GM12878 (cell line): ENCODE measurements around the gene SHC1. TPM values are rescaled to one million over a fixed set of nuclear protein-coding genes. Genes with fewer than 3 reads are reported as not detected.

Experiments used
- ATAC-seq: fragments of 200-7000 bp; cut with Tn5 transposase; 3 replicates; pipeline ENCODE4 v1.9.1; 2020; ENCODE audit warnings: mild to moderate bottlenecking, moderate library complexity
- BruUV-seq: library from RNA; stranded (reverse); fragments of 400-500 nt; replicated peaks from 2 replicates; lab custom pipeline; 2021; lab: Mats Ljungman, UMichigan
- CTCF ChIA-PET: fragments of 300-600 bp; sonication (Branson Sonifier 250); formaldehyde crosslinking; extraction: SDS; loops from one replicate; lab custom pipeline; 2021; ENCODE audit warnings: inconsistent platforms; lab: Yijun Ruan, JAX
- POLR2A ChIA-PET: fragments of 350-600 bp; formaldehyde crosslinking; extraction: SDS; loops from one replicate; lab custom pipeline; 2021; ENCODE audit warnings: inconsistent platforms; lab: Charles Lee
- RAD21 ChIA-PET: fragments of 300-600 bp; sonication (Branson Sonifier 250); formaldehyde crosslinking; loops from one replicate; lab custom pipeline; 2023; ENCODE audit warnings: antibody characterized with exemption; ENCODE audit not compliant: unreplicated experiment; lab: Charles Lee
- SMC1A ChIA-PET: fragments of 300-600 bp; sonication (Branson Sonifier 250); formaldehyde crosslinking; loops from one replicate; lab custom pipeline; 2023; ENCODE audit not compliant: unreplicated experiment, uncharacterized antibody; lab: Charles Lee
- DNase-seq: peaks from one replicate; pipeline ENCODE4 v3.0.0-alpha.2; 2011; ENCODE audit warnings: low read depth, low spot score
- FAIRE-seq: peaks from 3 replicates; lab custom pipeline; 2011; peaks lifted over from hg19 to GRCh38; lab: Jason Lieb, UNC
- H2AFZ ChIP-seq: 2 replicates; pipeline ENCODE4 v1.6.0; 2011; ENCODE audit warnings: low read depth, low read length, control low read depth; ENCODE audit not compliant: control insufficient read depth
- H3K27ac ChIP-seq: 2 replicates; pipeline ENCODE4 v1.5.1; 2011; ENCODE audit warnings: control low read depth; ENCODE audit not compliant: control insufficient read depth, insufficient read depth
- H3K27me3 ChIP-seq, 2 experiments: replicated peaks in 1 of 2; 2 replicates each; pipeline versions ENCODE4 v1.6.0 to v1.6.1; 2011; ENCODE audit warnings: low read length in 1 of 2; ENCODE audit not compliant: control insufficient read depth in 2 of 2, insufficient read depth in 2 of 2
- H3K36me3 ChIP-seq, 2 experiments: 2 replicates each; pipeline ENCODE4 v1.5.1; 2011; ENCODE audit warnings: low read length in 1 of 2; ENCODE audit not compliant: control insufficient read depth in 2 of 2, insufficient read depth in 2 of 2
- H3K4me1 ChIP-seq: 2 replicates; pipeline ENCODE4 v1.6.1; 2011; ENCODE audit warnings: mild to moderate bottlenecking, low read length, moderate library complexity, mixed read lengths; ENCODE audit not compliant: control insufficient read depth, insufficient read depth
- H3K4me2 ChIP-seq: 2 replicates; pipeline ENCODE4 v1.6.0; 2011; ENCODE audit warnings: control low read depth; ENCODE audit not compliant: control insufficient read depth, insufficient read depth
- H3K4me3 ChIP-seq: fragments of 200-600 bp; sonication (generic); 2 replicates; pipeline ENCODE4 v1.5.1; 2016
- H3K79me2 ChIP-seq: 2 replicates; pipeline ENCODE4 v1.6.0; 2011; ENCODE audit warnings: low read length; ENCODE audit not compliant: control insufficient read depth, insufficient read depth
- H3K9ac ChIP-seq: 2 replicates; pipeline ENCODE4 v1.8.0; 2011; ENCODE audit warnings: low read length, control low read depth, mixed read lengths; ENCODE audit not compliant: control insufficient read depth, insufficient read depth
- H3K9me3 ChIP-seq: replicated peaks from 3 replicates; pipeline ENCODE4 v1.5.1; 2011; ENCODE audit warnings: mild to moderate bottlenecking, low read length; ENCODE audit not compliant: control insufficient read depth, insufficient read depth
- H4K20me1 ChIP-seq: 2 replicates; pipeline ENCODE4 v1.6.0; 2011; ENCODE audit not compliant: control insufficient read depth, insufficient read depth
- BACH1 ChIP-seq: fragments of 450-650 bp; IDR thresholded peaks from 2 replicates; pipeline ENCODE4 v1.6.1; 2017; ENCODE audit warnings: mild to moderate bottlenecking, borderline replicate concordance
- CREM ChIP-seq: IDR thresholded peaks from 2 replicates; pipeline ENCODE4 v1.6.1; 2014; ENCODE audit warnings: antibody characterized with exemption, low read depth
- EED ChIP-seq: sonication (generic); IDR thresholded peaks from 2 replicates; pipeline ENCODE4 v1.6.1; 2016; ENCODE audit warnings: antibody characterized with exemption, low read depth
- EP300 ChIP-seq, 2 experiments: fragments of 150-350 bp in 1 of 2; IDR thresholded peaks; 2 replicates each; pipeline ENCODE4 v1.6.1; 2011 to 2012; ENCODE audit warnings: low read depth in 2 of 2, low read length in 2 of 2, borderline replicate concordance in 1 of 2, improper control_type of control experiment in 1 of 2, inconsistent platforms in 1 of 2; ENCODE audit not compliant: control insufficient read depth in 1 of 2
- HDAC6 ChIP-seq: fragments of 200-600 bp; sonication (generic); IDR thresholded peaks from one replicate; pipeline ENCODE4 v1.8.0; 2017; ENCODE audit warnings: antibody characterized with exemption; ENCODE audit not compliant: unreplicated experiment
- IKZF2 ChIP-seq, 2 experiments: fragments of 450-650 bp; IDR thresholded peaks; 2 replicates each; pipeline ENCODE4 v1.6.1; 2017; ENCODE audit warnings: mild to moderate bottlenecking in 2 of 2, moderate library complexity in 2 of 2
- IRF4 ChIP-seq: IDR thresholded peaks from 2 replicates; pipeline ENCODE4 v1.6.1; 2011; ENCODE audit warnings: low read depth, low read length
- MEF2A ChIP-seq: IDR thresholded peaks from 2 replicates; pipeline ENCODE4 v1.6.1; 2011; ENCODE audit warnings: low read depth, mild to moderate bottlenecking, low read length, moderate library complexity; ENCODE audit not compliant: insufficient read depth
- MEF2B ChIP-seq: fragments of 450-650 bp; IDR thresholded peaks from 2 replicates; pipeline ENCODE4 v1.6.1; 2018; ENCODE audit warnings: mild to moderate bottlenecking, moderate library complexity; ENCODE audit not compliant: partially characterized antibody, poor library complexity, severe bottlenecking
- MTA2 ChIP-seq: fragments of 450-650 bp; IDR thresholded peaks from 2 replicates; pipeline ENCODE4 v1.6.1; 2016; ENCODE audit warnings: low read depth, mild to moderate bottlenecking, moderate library complexity
- RB1 ChIP-seq: fragments of 450-650 bp; formaldehyde crosslinking; IDR thresholded peaks from 2 replicates; pipeline ENCODE4 v1.6.1; 2017; ENCODE audit warnings: mild to moderate bottlenecking, borderline replicate concordance
- SMC3 ChIP-seq: IDR thresholded peaks from 2 replicates; pipeline ENCODE4 v1.6.1; 2011; ENCODE audit warnings: low read length, improper control_type of control experiment, borderline replicate concordance
- WGBS: methylation state at CpG from one replicate; pipeline ENCODE4 v1.1.6; 2016; ENCODE audit warnings: low lambda C conversion rate; ENCODE audit not compliant: insufficient replicate concordance, insufficient coverage; ENCODE audit errors: missing lambda C conversion rate; 5-methylcytosine and 5-hydroxymethylcytosine counted together
- in situ Hi-C: fragments of 300-500 bp; cut with MboI; formaldehyde crosslinking; loops from 9 replicates; pipeline ENCODE4 v1.14.3; 2018; ENCODE audit warnings: mixed read lengths
- intact Hi-C: fragments of 100-400 bp; cut with micrococcal nuclease; formaldehyde crosslinking; loops from one replicate; pipeline ENCODE4 v1.14.2; 2022; ENCODE audit not compliant: unreplicated experiment
- polyA plus RNA-seq, 11 experiments: library from polyadenylated mRNA; depleted of rRNA in 4 of 11; unstranded in 6 of 11; stranded (reverse) in 5 of 11; fragments of >200 nt; fragmentation: Nextera tagmentation in 4 of 11; fragmentation: Illumina TruSeq in 1 of 11; extraction: Ambion mirVana in 4 of 11; extraction: Trizol in 1 of 11; gene quantifications; 1 replicate in 1 of 11; 2 replicates in 10 of 11; pipeline versions ENCODE4 v1.2.1 to v1.2.3, GENCODE V29; 2011 to 2016; ENCODE audit warnings: inconsistent platforms in 2 of 11, missing spikeins in 2 of 11, low read depth in 1 of 11
- total RNA-seq, 4 experiments: library from RNA; depleted of rRNA in 3 of 4; stranded (reverse); fragments of >200 nt in 3 of 4; fragmentation: Illumina TruSeq in 1 of 4; extraction: Trizol in 1 of 4; gene quantifications; 2 replicates each; pipeline versions ENCODE4 v1.2.1 to v1.2.3, GENCODE V29; 2013 to 2021
- TF ChIP-seq, protein P1 (sequence below): fragments of 450-650 bp; IDR thresholded peaks from 2 replicates; pipeline ENCODE4 v1.6.1; 2018; ENCODE audit warnings: borderline replicate concordance, mild to moderate bottlenecking; ENCODE audit not compliant: partially characterized antibody
- TF ChIP-seq, protein P2 (sequence below): fragments of 450-650 bp; IDR thresholded peaks from 2 replicates; pipeline ENCODE4 v1.6.1; 2017; ENCODE audit warnings: mild to moderate bottlenecking, moderate library complexity

The SHC1 gene
- total and polyA plus RNA-seq, 10 of the 15 experiments (the other 5 are each of a cell fraction or from before 2014, with no cell fraction given) = 2.6 to 49.3 (median 25.2) TPM

DNA sequence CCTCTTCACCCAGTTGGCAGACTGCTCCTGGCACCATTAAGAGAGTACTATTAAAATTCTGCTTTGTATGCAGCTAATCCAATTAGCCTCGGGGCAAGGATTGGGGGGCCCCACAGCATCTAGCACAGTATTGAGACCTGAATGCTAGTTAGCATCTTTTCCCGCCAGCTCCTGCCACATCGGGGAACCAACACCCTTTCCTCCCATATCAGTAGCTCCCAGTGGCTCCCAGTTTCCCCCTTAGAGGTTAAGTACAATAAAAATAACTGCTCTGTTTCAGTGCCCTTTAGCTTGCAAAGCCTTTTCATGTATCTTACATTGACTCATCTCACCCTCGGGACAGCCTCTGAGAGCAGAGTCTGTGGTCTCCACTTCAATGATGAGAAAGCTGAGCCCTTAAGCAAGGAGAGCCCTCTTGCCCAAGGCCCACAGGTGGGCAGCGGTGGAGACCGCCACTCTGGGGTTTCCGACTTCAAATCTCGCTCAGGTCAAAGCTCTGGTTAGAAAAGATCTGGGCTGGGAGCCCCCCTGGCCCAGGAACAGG is 29.8 kb downstream of the SHC1 start:
- intact Hi-C loops = no loop called here
- H3K27ac ChIP-seq = peak overlapping the region; percentile 100
- DNase-seq = no peak
- H4K20me1 ChIP-seq = no peaks in the 10 kb centered on the region
- H3K27me3 ChIP-seq = no peaks in the 10 kb centered on the region
- peak; percentile 32 for ATAC-seq
- peaks cover 0 to 3% of the 10 kb centered on the region in 2 experiments; a peak in 1 of 4 replicates for H3K36me3 ChIP-seq
- no peak overlapping the region for H2AFZ ChIP-seq
- H3K9me3 ChIP-seq = no peaks in the 10 kb centered on the region; the same call in 2 of the 3 replicates
- H3K4me2 ChIP-seq = peak overlapping the region; percentile 100
- H3K79me2 ChIP-seq = peaks cover 59% of the 10 kb centered on the region
- POLR2A ChIA-PET = interaction anchor here (0.7 to 2.4 kb wide), 17 partner anchors 8 to 382 kb away, joined by 3 to 18 read pairs (median 4); partner anchors contain the start of genes ADAM15, FLAD1, PBXIP1 and PYGO2
- H3K9ac ChIP-seq = peak overlapping the region; percentile 98
- H3K4me3 ChIP-seq = peak overlapping the region; percentile 74
- no peak for FAIRE-seq
- SMC1A ChIA-PET = interaction anchor here (0.6 to 1.6 kb wide), 12 partner anchors 9 to 381 kb away, joined by 3 to 6 read pairs (median 4); no protein-coding TSS in a partner anchor
- CTCF ChIA-PET = interaction anchor here (0.7 to 2.8 kb wide), 12 partner anchors 8 to 381 kb away, joined by 3 to 16 read pairs (median 4); no protein-coding TSS in a partner anchor
- peaks cover 74% of the 10 kb centered on the region for H3K4me1 ChIP-seq
- in situ Hi-C loops = no loop called here
- no TSS peak for BruUV-seq
- WGBS = 1% methylated on average over 8 of the region's 8 CpGs
- RAD21 ChIA-PET = interaction anchor here (0.8 to 2.2 kb wide), 15 partner anchors 59 to 331 kb away, joined by 3 to 15 read pairs (median 5); partner anchors contain the start of genes ADAM15 and KCNN3
- TF ChIP-seq EED (peak; percentile 81), MTA2 (peak; percentile 31; the same call in 1 of the 2 replicates), IKZF2 (IDR thresholded peaks at IDR 0.05) (peak; percentile 24 to 44; a peak in 3 of 4 replicates), MEF2B (peak; percentile 53), CREM (peak; percentile 48; the same call in 1 of the 2 replicates), BACH1 (no peak), EP300 (IDR thresholded peaks at IDR 0.05; ENCODE audit: borderline replicate concordance in 1 of 2, control insufficient read depth in 1 of 2, low read depth in 2 of 2, low read length in 2 of 2) (peak in 1 of 2 experiments; percentile 48; a peak in 2 of 4 replicates), MEF2A (peak; percentile 49; the same call in 1 of the 2 replicates), IRF4 (0 out of 2 replicates have a peak, but pooled peaks have one; percentile 6), SMC3 (0 out of 2 replicates have a peak, but pooled peaks have one; percentile 9), RB1 (0 out of 2 replicates have a peak, but pooled peaks have one; percentile 19), HDAC6 (no peak)
- TF ChIP-seq, protein P1, sequence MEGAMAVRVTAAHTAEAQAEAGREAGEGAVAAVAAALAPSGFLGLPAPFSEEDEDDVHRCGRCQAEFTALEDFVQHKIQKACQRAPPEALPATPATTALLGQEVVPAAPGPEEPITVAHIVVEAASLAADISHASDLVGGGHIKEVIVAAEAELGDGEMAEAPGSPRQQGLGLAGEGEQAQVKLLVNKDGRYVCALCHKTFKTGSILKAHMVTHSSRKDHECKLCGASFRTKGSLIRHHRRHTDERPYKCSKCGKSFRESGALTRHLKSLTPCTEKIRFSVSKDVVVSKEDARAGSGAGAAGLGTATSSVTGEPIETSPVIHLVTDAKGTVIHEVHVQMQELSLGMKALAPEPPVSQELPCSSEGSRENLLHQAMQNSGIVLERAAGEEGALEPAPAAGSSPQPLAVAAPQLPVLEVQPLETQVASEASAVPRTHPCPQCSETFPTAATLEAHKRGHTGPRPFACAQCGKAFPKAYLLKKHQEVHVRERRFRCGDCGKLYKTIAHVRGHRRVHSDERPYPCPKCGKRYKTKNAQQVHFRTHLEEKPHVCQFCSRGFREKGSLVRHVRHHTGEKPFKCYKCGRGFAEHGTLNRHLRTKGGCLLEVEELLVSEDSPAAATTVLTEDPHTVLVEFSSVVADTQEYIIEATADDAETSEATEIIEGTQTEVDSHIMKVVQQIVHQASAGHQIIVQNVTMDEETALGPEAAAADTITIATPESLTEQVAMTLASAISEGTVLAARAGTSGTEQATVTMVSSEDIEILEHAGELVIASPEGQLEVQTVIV = no peak
- TF ChIP-seq, protein P2, sequence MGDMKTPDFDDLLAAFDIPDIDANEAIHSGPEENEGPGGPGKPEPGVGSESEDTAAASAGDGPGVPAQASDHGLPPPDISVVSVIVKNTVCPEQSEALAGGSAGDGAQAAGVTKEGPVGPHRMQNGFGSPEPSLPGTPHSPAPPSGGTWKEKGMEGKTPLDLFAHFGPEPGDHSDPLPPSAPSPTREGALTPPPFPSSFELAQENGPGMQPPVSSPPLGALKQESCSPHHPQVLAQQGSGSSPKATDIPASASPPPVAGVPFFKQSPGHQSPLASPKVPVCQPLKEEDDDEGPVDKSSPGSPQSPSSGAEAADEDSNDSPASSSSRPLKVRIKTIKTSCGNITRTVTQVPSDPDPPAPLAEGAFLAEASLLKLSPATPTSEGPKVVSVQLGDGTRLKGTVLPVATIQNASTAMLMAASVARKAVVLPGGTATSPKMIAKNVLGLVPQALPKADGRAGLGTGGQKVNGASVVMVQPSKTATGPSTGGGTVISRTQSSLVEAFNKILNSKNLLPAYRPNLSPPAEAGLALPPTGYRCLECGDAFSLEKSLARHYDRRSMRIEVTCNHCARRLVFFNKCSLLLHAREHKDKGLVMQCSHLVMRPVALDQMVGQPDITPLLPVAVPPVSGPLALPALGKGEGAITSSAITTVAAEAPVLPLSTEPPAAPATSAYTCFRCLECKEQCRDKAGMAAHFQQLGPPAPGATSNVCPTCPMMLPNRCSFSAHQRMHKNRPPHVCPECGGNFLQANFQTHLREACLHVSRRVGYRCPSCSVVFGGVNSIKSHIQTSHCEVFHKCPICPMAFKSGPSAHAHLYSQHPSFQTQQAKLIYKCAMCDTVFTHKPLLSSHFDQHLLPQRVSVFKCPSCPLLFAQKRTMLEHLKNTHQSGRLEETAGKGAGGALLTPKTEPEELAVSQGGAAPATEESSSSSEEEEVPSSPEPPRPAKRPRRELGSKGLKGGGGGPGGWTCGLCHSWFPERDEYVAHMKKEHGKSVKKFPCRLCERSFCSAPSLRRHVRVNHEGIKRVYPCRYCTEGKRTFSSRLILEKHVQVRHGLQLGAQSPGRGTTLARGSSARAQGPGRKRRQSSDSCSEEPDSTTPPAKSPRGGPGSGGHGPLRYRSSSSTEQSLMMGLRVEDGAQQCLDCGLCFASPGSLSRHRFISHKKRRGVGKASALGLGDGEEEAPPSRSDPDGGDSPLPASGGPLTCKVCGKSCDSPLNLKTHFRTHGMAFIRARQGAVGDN = 0 out of 2 replicates have a peak, but pooled peaks have one; percentile 27
